ENCODE measurements around the gene ELAVL4. TPM values are rescaled to one million over a fixed set of nuclear protein-coding genes. Genes with fewer than 3 reads are reported as not detected.

The ELAVL4 gene
- total RNA-seq, 2 experiments from 2014 or later, result not detected

DNA sequence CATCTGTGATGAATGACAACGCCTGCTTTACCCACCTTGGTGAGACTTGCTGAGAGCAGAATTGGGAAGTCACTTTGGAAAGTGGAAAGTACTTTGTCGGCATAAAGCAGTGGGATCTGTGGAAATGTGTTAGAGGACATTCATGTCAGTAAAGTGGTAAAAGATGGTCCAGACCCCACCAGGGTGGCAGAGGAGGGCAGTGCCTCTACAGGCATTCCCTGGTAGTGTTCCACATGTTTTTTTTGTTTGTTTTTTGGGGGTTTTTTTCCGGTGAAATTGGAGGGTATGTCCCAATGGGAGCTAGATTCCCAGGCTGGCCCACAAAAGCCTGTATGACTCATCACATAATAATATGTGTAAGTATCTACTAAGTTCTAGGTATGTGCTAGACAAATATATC, 80.6 kb downstream of the ELAVL4 start:
- DNase-seq (no peak), ATAC-seq (ENCODE audit: poor library complexity) (no peak)
- Mint-ChIP-seq H3K4me3 (no peak overlapping the region), H3K36me3 (ENCODE audit: low read depth) (no peaks in the 10 kb centered on the region), H3K9me3 (no peaks in the 10 kb centered on the region), H3K27me3 (peaks cover 1% of the 10 kb centered on the region), H3K27ac (no peak overlapping the region), H3K4me1 (ENCODE audit: low read depth) (no peaks in the 10 kb centered on the region)
- Histone ChIP-seq H3K4me1 (ENCODE audit: insufficient read depth, low read length) (no peaks in the 10 kb centered on the region), H3K27me3 (ENCODE audit: control insufficient read depth in 1 of 2, insufficient read depth in 2 of 2, low read length in 2 of 2) (peaks cover 4 to 6% of the 10 kb centered on the region in 2 experiments), H3K27ac (ENCODE audit: low read depth in 1 of 2, low read length in 2 of 2) (no peak overlapping the region), H3K9me3 (ENCODE audit: control insufficient read depth in 1 of 2, insufficient read depth in 1 of 2, low read length in 2 of 2) (no peaks in the 10 kb centered on the region), H3K4me3 (ENCODE audit: low read length) (no peak overlapping the region), H3K36me3 (ENCODE audit: insufficient read depth, low read length) (no peaks in the 10 kb centered on the region)
- TF ChIP-seq CTCF (IDR thresholded peaks at IDR 0.05), result no peak
- POLR2A ChIA-PET, result no interaction called here
- intact Hi-C loops (cut with DNase I, micrococcal nuclease), result no loop called here
- CTCF ChIA-PET, result no interaction called here

DNA sequence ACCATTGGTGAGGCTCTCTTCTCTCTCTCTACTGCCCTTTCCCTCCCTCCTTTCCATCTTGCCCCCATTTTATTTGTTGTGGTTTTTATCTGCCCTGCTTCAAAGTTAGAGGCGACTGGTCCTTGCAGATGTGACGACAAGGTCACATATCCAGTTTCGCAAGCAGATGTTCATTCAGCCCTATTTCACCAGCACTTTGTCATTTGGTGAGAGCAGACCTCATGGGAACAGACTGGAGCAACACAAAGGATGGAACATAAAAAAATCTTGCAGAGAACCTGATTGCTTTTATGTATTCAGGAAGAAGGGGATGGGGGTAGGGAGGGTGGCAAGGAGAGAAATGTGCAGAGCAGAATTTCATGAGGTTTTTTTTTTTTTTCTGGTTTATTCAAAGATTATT, 84.3 kb downstream of the ELAVL4 start:
- TF ChIP-seq CTCF (IDR thresholded peaks at IDR 0.05), result no peak
- intact Hi-C loops (cut with DNase I, micrococcal nuclease), result no loop called here
- POLR2A ChIA-PET, result interaction anchor here (0.7 kb wide), 1 partner anchor 11 kb away, joined by 4 read pairs; no protein-coding TSS in a partner anchor
- no peaks in the 10 kb centered on the region for H3K4me1 ChIP-seq (ENCODE audit: insufficient read depth, low read length)
- no peak for ATAC-seq (ENCODE audit: poor library complexity)
- Mint-ChIP-seq H3K27ac (no peak overlapping the region), H3K27me3 (peaks cover 8% of the 10 kb centered on the region), H3K36me3 (ENCODE audit: low read depth) (no peaks in the 10 kb centered on the region), H3K9me3 (no peaks in the 10 kb centered on the region), H3K4me3 (no peak overlapping the region), H3K4me1 (ENCODE audit: low read depth) (no peaks in the 10 kb centered on the region)
- no peak overlapping the region for H3K27ac ChIP-seq (ENCODE audit: low read depth in 1 of 2, low read length in 2 of 2)
- no peaks in the 10 kb centered on the region for H3K36me3 ChIP-seq (ENCODE audit: insufficient read depth, low read length)
- no peak for DNase-seq
- no peak overlapping the region for H3K4me3 ChIP-seq (ENCODE audit: low read length)
- CTCF ChIA-PET, result no interaction called here
- peaks cover 3 to 4% of the 10 kb centered on the region in 2 experiments for H3K27me3 ChIP-seq (ENCODE audit: control insufficient read depth in 1 of 2, insufficient read depth in 2 of 2, low read length in 2 of 2)
- no peaks in the 10 kb centered on the region for H3K9me3 ChIP-seq (ENCODE audit: control insufficient read depth in 1 of 2, insufficient read depth in 1 of 2, low read length in 2 of 2)

DNA sequence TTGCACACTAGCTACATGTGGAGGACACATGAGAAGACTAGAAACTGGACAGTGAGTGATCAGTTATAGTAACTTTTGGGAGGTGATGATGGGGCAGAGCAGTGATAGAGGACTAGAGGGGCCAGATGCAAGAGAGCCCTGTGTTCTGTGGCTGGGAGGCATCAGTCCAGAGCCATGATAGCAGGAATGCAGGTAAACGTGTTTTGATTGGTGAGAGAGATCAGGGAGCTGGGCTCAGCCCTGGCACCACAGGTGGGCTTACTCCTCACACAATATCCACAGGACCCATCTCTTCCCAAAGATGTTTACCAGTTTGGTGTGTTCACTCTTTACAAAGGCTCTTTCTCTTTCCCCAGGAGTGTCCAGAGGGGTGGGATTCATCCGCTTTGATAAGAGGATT, 86.5 kb downstream of the ELAVL4 start:
- H3K27ac Mint-ChIP-seq, result no peak overlapping the region
- ChIA-PET POLR2A (no interaction called here), CTCF (no interaction called here)

More for the DNA sequence above, 86.5 kb downstream of the ELAVL4 start:
- Histone ChIP-seq H3K4me1 (ENCODE audit: insufficient read depth, low read length) (no peaks in the 10 kb centered on the region), H3K9me3 (ENCODE audit: control insufficient read depth in 1 of 2, insufficient read depth in 1 of 2, low read length in 2 of 2) (no peaks in the 10 kb centered on the region), H3K36me3 (ENCODE audit: insufficient read depth, low read length) (no peaks in the 10 kb centered on the region), H3K27me3 (ENCODE audit: control insufficient read depth in 1 of 2, insufficient read depth in 2 of 2, low read length in 2 of 2) (peaks cover 3 to 4% of the 10 kb centered on the region in 2 experiments), H3K27ac (ENCODE audit: low read depth in 1 of 2, low read length in 2 of 2) (no peak overlapping the region), H3K4me3 (ENCODE audit: low read length) (no peak overlapping the region)
- Mint-ChIP-seq H3K27me3 (peaks cover 8% of the 10 kb centered on the region), H3K9me3 (no peaks in the 10 kb centered on the region), H3K36me3 (ENCODE audit: low read depth) (no peaks in the 10 kb centered on the region), H3K4me3 (no peak overlapping the region), H3K4me1 (ENCODE audit: low read depth) (no peaks in the 10 kb centered on the region)
- DNase-seq (no peak), ATAC-seq (ENCODE audit: poor library complexity) (no peak)
- TF ChIP-seq CTCF (IDR thresholded peaks at IDR 0.05), result no peak
- intact Hi-C loops (cut with DNase I, micrococcal nuclease), result no loop called here
